K562 (cell line): ENCODE data around the gene GRIN1. TPM values are rescaled to one million over a fixed set of nuclear protein-coding genes. Genes with fewer than 3 reads are reported as not detected.

Experiments used
- GATAD2B ChIP-seq: fragments of 450-650 bp; IDR thresholded peaks from 2 replicates; pipeline ENCODE4 v1.6.1; 2017; ENCODE audit warnings: mild to moderate bottlenecking, borderline replicate concordance
- KLF16 ChIP-seq: IDR thresholded peaks from 2 replicates; pipeline ENCODE4 v1.6.1; 2016; ENCODE audit warnings: antibody characterized with exemption
- LEF1 ChIP-seq: fragments of 450-650 bp; IDR thresholded peaks from 2 replicates; pipeline ENCODE4 v1.6.1; 2016; ENCODE audit warnings: mild to moderate bottlenecking
- POLR2AphosphoS2 ChIP-seq: IDR thresholded peaks from 2 replicates; pipeline ENCODE4 v1.6.1; 2012; ENCODE audit warnings: low read length, improper control_type of control experiment
- SREBF1 ChIP-seq: fragments of 150-350 bp; IDR thresholded peaks from 2 replicates; pipeline ENCODE4 v1.6.1; 2014; ENCODE audit warnings: antibody characterized with exemption, low read depth, low read length, borderline replicate concordance
- ZNF644 ChIP-seq: fragments of 200-800 bp; sonication (Bioruptor generic); IDR thresholded peaks from 2 replicates; pipeline ENCODE4 v1.6.1; 2016; ENCODE audit warnings: low read depth, missing genetic modification characterization, missing compliant biosample characterization
- polyA plus RNA-seq, 8 experiments: library from polyadenylated mRNA; depleted of rRNA in 4 of 8; stranded (reverse) in 5 of 8; unstranded in 3 of 8; fragments of >200 nt; fragmentation: Nextera tagmentation in 2 of 8; fragmentation: Illumina TruSeq in 1 of 8; extraction: Ambion mirVana in 2 of 8; extraction: Trizol in 1 of 8; gene quantifications; 2 replicates each; pipeline versions ENCODE4 v1.2.1 to v1.2.3, GENCODE V29; 2011 to 2014; ENCODE audit warnings: inconsistent platforms in 1 of 8, missing spikeins in 1 of 8
- total RNA-seq, 7 experiments: library from RNA; depleted of rRNA in 6 of 7; stranded (reverse); fragments of >200 nt in 6 of 7; fragmentation: Illumina TruSeq in 2 of 7; extraction: Trizol in 2 of 7; gene quantifications; 2 replicates each; pipeline versions ENCODE4 v1.2.1 to v1.2.3, GENCODE V29; 2011 to 2021; ENCODE audit warnings: low replicate concordance in 1 of 7
- TF ChIP-seq, protein P1 (sequence below): fragments of 450-650 bp; IDR thresholded peaks from 2 replicates; pipeline ENCODE4 v1.6.1; 2016; ENCODE audit warnings: antibody characterized with exemption
- TF ChIP-seq, protein P2 (sequence below): sonication (generic); formaldehyde crosslinking; IDR thresholded peaks from 2 replicates; pipeline ENCODE4 v1.8.1; 2022; ENCODE audit warnings: missing genetic modification reagents

GRIN1 gene
- total and polyA plus RNA-seq, 9 of the 15 experiments (the other 6 are each of a cell fraction or from before 2014, with no cell fraction given): 0.03 to 0.35 (median 0.16) TPM; not detected in 6

DNA sequence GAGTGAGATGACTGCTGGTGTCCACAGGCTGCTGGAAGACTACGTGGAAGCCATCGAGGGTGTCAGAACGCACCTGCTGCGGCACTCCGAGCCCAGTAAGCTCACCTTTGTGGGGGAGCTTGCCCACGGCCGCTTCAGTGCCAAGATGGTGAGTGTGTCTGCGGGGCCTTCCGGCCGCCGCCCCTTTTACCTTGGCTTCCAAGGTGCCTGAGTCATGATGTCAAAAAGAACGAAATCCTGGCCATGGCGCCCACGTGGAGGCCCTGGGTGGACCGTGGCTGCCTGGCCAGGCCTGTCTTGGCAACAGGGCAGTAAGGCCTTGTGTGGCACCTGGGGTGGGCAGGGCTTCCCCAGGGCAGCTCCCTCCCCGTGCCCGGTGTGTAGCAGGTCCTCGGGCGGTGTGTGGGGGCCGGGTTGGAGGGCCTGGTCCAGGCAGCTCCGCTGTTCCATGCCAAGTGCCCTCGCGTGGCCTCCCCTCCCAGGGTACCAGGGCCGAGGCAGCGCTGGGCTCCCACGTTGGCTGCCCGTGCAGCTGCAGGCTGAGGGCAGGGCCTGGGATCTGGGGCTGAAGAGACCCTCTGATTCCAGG lies 32.2 kb upstream of the GRIN1 start (continued):
- TF ChIP-seq, protein P1, sequence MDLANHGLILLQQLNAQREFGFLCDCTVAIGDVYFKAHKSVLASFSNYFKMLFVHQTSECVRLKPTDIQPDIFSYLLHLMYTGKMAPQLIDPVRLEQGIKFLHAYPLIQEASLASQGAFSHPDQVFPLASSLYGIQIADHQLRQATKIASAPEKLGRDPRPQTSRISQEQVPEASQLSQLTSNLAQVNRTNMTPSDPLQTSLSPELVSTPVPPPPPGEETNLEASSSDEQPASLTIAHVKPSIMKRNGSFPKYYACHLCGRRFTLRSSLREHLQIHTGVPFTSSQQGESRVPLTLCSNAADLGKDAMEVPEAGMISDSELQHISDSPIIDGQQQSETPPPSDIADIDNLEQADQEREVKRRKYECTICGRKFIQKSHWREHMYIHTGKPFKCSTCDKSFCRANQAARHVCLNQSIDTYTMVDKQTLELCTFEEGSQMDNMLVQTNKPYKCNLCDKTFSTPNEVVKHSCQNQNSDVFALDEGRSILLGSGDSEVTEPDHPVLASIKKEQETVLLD: no peak
- no peak for TF ChIP-seq POLR2AphosphoS2
- no peak for TF ChIP-seq GATAD2B
- no peak for TF ChIP-seq ZNF644 (tag)
- TF ChIP-seq KLF16: no peak
- TF ChIP-seq, protein P2, sequence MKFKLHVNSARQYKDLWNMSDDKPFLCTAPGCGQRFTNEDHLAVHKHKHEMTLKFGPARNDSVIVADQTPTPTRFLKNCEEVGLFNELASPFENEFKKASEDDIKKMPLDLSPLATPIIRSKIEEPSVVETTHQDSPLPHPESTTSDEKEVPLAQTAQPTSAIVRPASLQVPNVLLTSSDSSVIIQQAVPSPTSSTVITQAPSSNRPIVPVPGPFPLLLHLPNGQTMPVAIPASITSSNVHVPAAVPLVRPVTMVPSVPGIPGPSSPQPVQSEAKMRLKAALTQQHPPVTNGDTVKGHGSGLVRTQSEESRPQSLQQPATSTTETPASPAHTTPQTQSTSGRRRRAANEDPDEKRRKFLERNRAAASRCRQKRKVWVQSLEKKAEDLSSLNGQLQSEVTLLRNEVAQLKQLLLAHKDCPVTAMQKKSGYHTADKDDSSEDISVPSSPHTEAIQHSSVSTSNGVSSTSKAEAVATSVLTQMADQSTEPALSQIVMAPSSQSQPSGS: no peak
- TF ChIP-seq LEF1: no peak
- no peak for TF ChIP-seq SREBF1
